LHCN-M2 (cell line): Measurements from ENCODE around the gene ULBP1. TPM values are rescaled to one million over a fixed set of nuclear protein-coding genes. Genes with fewer than 3 reads are reported as not detected.
"Not testable (repeated sequence)": the region's sequence is repeated elsewhere in the genome, so short reads cannot be mapped to it uniquely, and the experiment has no call there.

ENCODE experiments used
- DNase-seq: peaks from one replicate; pipeline ENCODE4 v3.0.0-alpha.2; 2012; ENCODE audit warnings: low read depth
- polyA plus RNA-seq: library from polyadenylated mRNA; unstranded; fragments of >200 nt; gene quantifications from one replicate; pipeline ENCODE4 v1.2.1, GENCODE V29; 2012; ENCODE audit warnings: missing spikeins
- total RNA-seq: library from RNA; depleted of rRNA; stranded (reverse); fragments of >200 nt; gene quantifications from 2 replicates; pipeline ENCODE4 v1.2.3, GENCODE V29; 2014; rRNA removed

Gene ULBP1
- total RNA-seq, result 0.13 and 0.29 TPM in 2 replicates
- 0.61 TPM for polyA plus RNA-seq

- peak; percentile 81 for DNase-seq
These were observed at the start of gene ULBP1 for GRCh38 chr6:149963462-149964307. TSS of gene ULBP1 (plus strand) at chr6:149963943. CDS start at chr6:149964050, 107 bp downstream.

GRCh38 chr6:149915970-149916865 lies 47.5 kb upstream of the ULBP1 start:
- no peak for DNase-seq

- no peak for DNase-seq
These were observed 46.1 kb upstream of the ULBP1 start for GRCh38 chr6:149917679-149918078.

GRCh38 chr6:149918151-149918905 lies 45.4 kb upstream of the ULBP1 start:
- DNase-seq, result no peak

- not testable (repeated sequence) for DNase-seq
These were observed 44.5 kb upstream of the ULBP1 start for GRCh38 chr6:149919126-149919833.

GRCh38 chr6:149919834-149920225 lies 43.9 kb upstream of the ULBP1 start:
- DNase-seq, result no peak

GRCh38 chr6:149921361-149921760 lies 42.4 kb upstream of the ULBP1 start:
- no peak for DNase-seq

- not testable (repeated sequence) for DNase-seq
These were observed 41.7 kb upstream of the ULBP1 start for GRCh38 chr6:149922091-149922490.

- DNase-seq, result peak; percentile 91
These were observed 41.0 kb upstream of the ULBP1 start, which contains the start of gene RAET1G for GRCh38 chr6:149922642-149923326. TSS of gene RAET1G (minus strand) at chr6:149923121. CDS start at chr6:149923010, 111 bp downstream.

- no peak for DNase-seq
These were observed 40.3 kb upstream of the ULBP1 start for GRCh38 chr6:149923327-149923986.

- no peak for DNase-seq
These were observed 39.4 kb upstream of the ULBP1 start for GRCh38 chr6:149924206-149924932.

GRCh38 chr6:149924933-149925252 lies 38.9 kb upstream of the ULBP1 start:
- DNase-seq, result no peak

- no peak for DNase-seq
These were observed 38.3 kb upstream of the ULBP1 start for GRCh38 chr6:149925253-149925973.

- peak; percentile 69 for DNase-seq
These were observed 37.6 kb upstream of the ULBP1 start for GRCh38 chr6:149925974-149926777.

GRCh38 chr6:149927025-149927424 lies 36.7 kb upstream of the ULBP1 start:
- not testable (repeated sequence) for DNase-seq

- no peak for DNase-seq
These were observed 34.3 kb upstream of the ULBP1 start for GRCh38 chr6:149929422-149929821.

GRCh38 chr6:149931501-149931900 lies 32.2 kb upstream of the ULBP1 start:
- DNase-seq, result no peak

GRCh38 chr6:149933036-149933435 lies 30.7 kb upstream of the ULBP1 start:
- no peak for DNase-seq
